Activated CD4-positive, alpha-beta T cell treated with anti-CD3 and anti-CD28 coated beads, Interleukin-2, Interleukin-4, amounts not matched to agents 100 ng/mL and 50 ng/mL, durations not matched to agents 16 hours and 8 hours (primary cell): ENCODE data around the gene TMEM95.
"Not testable (repeated sequence)": the region's sequence is repeated elsewhere in the genome, so short reads cannot be mapped to it uniquely, and the experiment has no call there.

Source experiments
- DNase-seq: peaks from one replicate; pipeline ENCODE4 v3.0.0-alpha.2; 2020; ENCODE audit warnings: low spot score

Gene TMEM95

DNA sequence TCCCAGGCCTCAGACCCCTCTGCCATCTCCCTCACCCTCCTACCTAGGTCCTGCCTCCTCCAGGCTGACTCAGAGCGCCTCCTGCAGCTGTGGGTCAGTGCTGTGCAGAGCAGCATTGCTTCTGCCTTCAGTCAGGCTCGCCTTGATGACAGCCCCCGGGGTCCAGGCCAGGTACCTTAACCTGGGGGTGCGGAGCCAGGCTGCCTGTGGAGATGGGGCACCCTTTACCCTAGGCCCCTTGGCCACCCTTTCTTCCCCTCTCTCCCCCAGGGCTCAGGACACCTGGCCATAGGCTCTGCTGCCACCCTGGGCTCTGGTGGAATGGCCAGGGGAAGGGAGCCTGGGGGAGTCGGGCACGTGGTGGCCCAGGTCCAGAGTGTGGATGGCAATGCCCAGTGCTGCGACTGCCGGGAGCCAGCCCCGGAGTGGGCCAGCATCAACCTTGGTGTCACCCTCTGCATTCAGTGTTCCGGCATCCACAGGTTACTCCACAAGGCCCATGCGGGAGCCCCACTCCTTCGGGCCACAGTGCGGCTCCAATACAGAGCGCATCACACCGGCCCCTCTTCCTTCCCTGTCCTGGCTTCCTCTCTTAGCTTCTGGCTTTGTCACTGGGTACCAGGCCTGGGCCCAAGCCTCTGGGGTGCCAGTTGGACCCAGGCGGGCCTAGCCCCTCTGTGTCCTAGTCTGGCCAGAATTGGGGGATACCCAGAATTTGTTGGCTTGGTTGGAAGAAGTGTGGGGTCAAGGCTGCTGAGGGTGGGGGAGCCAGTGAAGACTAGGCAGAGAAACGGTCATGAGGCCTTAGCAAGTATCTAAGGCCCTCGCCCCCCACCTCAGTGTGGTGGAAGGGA lies 8.0 kb upstream of the TMEM95 start:
- no peak for DNase-seq

DNA sequence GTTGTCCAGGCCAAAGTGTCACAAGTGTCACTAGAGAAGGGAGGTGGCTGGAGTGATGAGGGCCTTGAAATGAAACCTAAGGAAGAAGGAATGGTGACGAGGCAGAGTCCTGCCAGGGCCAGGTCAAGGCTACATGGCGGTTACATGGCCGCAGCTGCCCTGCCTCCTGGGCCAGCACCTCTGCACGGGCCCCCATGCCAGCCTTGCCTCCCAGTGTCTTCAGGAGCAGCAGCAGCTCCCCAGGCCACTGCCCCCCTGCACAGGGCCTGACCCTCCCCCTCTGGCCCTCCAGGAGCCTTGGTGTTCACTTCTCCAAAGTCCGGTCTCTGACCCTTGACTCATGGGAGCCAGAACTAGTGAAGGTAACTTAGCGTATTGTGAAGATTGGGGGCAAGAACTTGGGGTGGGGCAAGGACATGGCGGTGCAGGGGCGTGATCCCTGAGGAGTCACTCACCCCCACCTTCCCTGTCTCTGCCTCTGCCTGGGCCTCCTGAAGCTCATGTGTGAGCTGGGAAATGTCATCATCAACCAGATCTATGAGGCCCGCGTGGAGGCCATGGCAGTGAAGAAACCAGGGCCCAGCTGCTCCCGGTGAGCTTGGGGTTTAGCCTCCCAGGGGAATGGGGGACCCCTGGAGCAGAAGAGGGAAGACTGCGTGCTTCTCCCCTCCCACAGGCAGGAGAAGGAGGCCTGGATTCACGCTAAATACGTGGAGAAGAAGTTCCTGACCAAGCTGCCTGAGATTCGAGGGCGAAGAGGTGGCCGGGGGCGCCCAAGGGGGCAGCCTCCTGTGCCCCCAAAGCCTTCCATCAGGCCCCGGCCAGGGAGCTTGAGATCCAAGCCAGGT lies 7.1 kb upstream of the TMEM95 start:
- DNase-seq, result no peak

DNA sequence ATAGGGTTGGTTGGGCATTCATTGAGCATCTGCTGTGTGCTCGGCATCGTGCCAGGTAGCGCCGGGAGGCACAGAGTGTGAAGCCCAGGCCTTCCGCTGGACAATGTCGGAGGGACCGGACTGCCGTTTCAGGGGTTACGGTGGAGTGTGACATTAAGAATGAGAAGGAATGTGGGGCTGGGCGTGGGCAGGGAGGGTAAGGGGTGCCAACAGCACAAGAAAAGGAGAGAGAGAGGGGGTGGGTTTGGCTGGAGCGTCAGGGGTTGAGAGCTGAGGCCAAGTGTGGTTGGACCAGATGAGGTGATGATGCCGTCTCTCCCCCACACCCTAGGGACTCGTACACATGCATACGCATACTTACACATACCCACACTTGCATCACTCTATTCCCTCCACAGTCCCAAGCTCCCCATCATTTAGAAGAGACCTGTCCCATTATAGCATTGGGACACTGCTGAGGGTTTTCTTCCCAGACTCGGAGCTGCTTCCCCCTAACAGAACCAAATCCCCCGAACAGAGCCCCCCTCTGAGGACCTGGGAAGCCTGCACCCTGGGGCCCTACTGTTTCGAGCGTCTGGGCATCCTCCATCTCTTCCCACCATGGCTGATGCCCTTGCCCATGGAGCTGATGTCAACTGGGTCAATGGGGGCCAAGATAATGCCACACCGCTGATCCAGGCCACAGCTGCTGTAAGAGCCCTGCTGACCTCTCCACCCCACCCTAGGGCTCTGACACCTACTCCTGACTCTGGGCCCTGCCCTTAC lies 6.3 kb upstream of the TMEM95 start:
- DNase-seq, result no peak

DNA sequence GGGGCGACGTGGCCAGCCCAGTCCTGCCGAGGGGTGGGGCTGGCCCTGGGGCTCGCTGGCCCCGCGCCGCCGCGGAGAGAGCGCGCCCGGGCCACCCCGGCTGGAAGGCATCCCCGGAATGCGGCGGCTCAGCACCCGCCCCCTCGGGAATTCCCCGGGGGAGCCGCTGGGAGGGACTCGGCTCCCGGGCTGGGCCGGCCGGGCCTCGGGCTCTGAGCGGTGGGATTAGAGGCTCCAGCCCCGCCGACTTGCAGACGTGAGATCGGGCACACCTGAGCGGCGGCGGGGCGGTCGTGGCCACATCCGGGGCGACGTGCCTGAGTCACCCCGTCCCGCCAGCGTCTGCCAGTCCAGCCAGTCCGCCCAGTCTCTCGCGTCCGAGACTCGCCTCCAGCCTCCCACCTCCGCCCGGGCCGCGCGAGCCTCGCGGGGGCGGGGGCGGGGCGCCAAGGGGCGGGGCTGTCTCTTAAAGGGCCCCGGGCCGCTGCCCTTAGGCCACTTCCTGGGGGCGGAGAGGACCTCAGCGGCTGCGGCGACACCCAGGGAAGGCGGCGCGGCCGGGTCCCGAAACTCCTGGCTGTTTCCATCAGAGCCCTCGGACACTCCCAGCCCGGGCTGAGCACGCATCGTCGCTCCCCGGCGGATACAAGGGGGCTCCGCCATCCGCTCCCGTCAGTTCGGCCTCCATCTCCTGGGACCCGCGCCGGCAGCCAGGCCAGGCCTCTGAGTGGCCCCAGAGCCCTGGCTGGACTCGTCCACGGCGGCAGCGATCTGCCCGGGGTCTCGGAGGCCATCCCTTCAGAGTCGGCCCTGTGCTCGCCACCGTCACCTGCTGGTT lies 3.1 kb upstream of the TMEM95 start, which contains the start of gene KCTD11:
KCTD11 (plus strand) TSS at position 498 of the 838 bp plus-strand sequence.
- peak; percentile 81 for DNase-seq

DNA sequence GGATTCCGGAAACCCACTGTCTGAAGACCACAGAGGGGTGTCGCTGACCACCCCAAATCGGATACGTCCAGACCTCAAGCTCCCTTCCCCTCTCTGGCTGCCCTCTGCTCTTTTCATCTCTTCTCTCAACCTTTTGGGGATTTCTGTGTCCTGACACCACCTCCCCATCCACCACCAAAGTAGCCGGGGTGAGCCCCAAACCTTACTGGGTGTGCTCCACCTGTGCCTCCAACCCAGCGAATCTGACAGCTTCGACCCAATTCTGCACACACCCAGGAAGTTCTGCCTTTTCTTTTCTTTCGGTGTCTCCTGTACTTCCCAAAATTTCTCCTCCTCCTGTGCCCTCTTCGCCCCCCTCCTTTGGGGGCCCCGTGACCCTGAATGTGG lies 2.5 kb upstream of the TMEM95 start:
- DNase-seq, result no peak

DNA sequence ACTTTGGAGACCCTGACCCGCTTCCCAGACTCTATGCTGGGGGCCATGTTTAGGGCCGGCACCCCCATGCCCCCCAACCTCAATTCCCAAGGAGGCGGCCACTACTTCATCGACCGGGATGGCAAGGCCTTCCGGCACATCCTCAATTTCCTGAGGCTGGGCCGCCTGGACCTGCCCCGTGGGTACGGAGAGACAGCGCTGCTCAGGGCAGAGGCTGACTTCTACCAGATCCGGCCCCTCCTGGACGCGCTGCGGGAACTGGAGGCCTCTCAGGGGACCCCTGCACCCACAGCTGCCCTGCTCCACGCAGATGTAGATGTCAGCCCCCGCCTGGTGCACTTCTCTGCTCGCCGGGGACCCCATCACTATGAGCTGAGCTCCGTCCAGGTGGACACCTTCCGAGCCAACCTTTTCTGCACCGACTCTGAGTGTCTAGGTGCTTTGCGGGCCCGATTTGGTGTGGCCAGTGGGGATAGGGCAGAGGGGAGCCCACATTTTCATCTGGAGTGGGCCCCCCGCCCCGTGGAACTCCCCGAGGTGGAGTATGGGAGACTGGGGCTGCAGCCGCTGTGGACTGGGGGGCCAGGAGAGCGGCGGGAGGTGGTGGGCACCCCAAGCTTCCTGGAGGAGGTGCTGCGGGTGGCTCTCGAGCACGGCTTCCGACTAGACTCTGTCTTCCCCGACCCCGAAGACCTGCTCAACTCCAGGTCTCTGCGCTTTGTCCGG lies 1.9 kb upstream of the TMEM95 start:
- DNase-seq, result no peak

DNA sequence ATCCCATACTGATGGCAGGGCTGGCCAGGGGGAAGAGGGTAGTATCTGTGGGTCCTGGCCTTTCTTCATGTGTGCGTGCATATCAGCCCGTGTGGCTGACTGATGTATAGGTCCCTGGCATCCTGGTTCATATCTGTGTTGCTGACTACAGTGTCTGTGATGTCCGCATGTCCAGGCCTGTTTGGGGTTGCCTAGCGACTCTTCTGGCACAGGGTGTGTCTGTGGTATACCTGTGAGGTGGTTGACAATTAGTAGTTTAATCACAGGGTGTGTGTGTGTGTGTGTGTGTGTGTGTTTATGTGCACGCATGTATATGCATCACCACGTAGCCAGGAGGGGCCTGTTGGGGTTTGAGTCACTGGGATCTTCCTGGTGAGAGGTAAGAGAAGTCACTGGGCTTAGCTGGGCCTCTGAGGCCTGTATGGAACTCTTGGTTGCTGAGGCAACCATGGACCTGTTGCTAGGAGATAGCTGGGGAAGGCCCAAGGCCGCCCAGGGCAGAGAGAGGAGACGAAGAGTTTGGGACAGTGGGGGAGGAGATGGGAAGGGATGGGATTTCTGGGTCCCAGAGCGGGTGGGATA lies 603 bp upstream of the TMEM95 start:
- no peak for DNase-seq

DNA sequence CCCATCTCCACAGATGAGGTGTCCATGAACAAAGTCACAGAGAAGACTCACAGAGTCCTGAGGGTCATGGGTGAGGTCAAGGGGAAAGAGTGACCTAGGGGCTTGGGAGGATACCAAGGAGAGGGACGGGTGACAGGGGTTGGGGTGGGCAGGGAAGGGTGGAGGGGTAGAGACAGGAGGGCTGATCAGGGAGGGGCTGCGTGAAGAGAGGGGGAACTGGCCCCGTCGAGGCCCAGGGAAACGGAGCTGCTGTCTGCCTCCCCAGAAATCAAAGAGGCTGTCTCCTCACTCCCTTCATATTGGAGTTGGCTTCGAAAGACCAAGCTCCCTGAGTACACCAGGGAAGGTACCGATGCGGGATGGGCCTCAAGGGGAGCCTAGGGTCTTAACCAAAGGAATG lies 617 bp downstream of the TMEM95 start:
- DNase-seq, result no peak

DNA sequence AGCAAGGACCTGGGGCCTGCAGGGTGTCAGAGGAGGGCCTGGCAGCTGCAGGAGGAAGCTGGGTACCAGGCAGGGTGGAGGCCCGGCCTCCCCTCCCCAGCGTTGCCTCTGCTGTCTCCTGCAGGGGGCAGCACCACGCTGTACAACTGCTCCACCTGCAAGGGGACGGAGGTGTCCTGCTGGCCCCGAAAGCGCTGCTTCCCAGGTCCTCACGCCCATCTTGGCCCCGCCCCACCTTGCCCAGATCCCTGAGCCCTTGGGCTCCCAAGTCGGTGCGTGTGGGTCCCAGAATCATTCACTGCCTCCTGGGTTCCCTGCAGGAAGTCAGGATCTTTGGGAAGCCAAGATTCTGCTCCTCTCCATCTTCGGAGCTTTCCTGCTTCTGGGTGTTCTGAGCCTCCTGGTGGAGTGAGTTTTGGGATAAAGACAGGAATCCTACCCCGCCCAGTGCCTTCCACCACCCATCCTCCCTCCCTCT lies 1.2 kb downstream of the TMEM95 start:
- peak; percentile 89 for DNase-seq

DNA sequence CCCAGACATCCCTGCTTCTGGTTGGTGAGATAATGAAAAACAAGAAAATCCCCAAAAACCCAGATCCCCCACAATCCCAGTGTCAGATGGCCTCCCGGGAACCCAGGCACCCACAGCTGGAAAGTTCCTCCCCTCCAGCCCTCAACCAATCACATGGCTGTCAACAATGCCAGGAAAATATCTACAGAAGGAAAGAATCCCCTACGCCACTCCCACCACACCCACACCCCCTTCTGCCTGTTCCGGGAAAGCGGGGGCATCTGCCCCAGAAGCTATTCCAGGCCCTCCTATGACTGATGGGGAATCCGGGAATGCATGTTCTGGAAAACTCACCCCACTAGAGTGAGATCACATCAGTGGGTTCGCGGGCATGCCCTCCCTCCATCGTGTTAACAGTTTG lies 1.8 kb downstream of the TMEM95 start:
- DNase-seq, result no peak

DNA sequence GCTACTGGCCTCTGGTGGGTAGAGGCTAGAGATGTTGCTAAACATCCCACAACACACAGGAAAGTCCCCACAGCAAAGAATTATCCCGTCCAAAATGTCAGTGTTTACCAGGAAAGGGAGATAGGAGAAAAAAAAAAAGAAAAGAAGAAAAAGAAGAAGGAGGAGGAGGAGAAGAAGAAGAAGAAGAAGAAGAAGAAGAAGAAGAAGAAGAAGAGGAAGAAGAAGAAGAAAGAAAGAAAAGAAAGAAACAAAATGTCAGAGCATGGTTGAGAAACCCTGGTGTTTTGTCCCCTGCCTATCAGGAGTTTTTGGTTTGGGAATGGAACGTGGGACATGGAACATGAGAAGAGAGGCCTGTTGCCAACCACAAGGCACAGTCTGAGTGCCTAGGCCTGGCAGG lies 2.4 kb downstream of the TMEM95 start:
- no peak for DNase-seq

DNA sequence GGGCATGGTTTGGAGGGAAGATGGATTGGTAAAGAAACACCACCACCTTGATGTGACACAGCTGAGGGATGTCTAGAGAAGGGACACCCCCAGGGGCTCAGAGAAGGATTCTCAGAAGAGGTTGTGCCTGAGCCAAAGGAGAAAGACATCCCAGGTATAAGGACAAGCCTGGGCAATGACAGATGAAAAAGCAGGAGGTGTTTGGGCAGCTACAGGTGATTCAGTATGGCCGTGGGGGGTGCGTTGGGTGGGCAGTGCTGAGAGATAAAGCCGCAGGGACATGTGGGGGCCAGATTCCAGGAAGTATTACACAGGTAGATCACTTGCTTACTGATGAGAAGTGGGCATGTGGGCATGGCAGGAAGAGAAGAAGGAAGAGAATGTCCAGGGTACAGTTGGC lies 7.0 kb downstream of the TMEM95 start:
- no peak for DNase-seq

DNA sequence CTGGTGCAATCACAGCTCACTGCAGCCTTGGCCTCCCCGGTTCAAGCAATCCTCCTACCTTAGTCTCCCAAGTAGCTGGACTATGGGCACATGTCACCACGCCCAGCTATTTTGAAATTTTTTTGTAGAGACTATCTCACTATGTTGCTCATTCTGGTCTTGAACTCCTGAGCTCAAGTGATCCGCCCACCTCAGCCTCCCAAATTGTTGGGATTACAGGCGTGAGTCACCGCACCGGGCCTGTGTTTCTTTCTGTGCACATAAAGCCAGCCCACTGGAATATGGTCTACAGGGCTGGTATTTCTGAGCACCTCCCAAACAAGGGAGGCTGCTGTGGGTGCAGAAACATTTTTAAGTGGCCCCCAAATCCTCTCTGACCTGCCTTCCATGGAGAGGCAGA lies 8.4 kb downstream of the TMEM95 start:
- no peak for DNase-seq

DNA sequence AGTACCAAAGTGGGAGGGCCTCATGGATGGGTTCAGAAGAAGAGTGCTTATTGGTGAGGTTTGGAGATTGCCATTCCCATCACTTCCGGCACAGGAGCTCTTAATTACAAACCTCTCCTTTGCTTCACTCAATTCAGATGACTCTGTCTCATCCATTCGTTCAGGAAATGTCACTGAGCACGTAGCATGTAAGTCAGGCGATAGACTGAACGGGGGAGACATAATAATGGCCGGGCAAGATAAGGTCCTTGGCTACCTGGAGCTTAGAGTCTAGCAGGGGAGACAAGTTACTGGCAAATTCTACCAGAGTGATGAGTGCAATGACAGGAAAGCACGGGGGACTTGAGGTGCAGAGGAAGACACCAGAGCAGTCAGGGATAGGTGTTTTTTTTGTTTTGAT lies 11.0 kb downstream of the TMEM95 start:
- DNase-seq, result not testable (repeated sequence)

DNA sequence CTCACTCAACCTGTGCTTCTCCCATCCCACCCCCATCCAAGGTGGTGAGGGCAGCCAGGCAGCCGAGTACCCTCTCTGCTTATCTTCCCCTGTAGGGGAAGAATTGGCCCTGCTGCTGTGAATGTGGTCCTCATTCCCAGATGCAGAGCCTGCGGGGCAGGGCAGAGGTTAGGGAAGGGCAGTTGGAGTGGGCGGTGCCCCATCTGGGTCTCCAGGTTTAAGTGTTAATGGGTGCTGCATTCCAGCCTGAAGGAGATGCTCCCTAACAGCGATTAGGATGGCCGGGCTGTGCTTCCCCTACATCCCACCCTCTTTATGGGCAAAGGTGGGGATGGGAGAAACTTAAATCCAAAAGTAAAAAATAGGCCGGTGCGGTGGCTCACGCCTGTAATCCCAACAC lies 12.1 kb downstream of the TMEM95 start:
- DNase-seq, result no peak

DNA sequence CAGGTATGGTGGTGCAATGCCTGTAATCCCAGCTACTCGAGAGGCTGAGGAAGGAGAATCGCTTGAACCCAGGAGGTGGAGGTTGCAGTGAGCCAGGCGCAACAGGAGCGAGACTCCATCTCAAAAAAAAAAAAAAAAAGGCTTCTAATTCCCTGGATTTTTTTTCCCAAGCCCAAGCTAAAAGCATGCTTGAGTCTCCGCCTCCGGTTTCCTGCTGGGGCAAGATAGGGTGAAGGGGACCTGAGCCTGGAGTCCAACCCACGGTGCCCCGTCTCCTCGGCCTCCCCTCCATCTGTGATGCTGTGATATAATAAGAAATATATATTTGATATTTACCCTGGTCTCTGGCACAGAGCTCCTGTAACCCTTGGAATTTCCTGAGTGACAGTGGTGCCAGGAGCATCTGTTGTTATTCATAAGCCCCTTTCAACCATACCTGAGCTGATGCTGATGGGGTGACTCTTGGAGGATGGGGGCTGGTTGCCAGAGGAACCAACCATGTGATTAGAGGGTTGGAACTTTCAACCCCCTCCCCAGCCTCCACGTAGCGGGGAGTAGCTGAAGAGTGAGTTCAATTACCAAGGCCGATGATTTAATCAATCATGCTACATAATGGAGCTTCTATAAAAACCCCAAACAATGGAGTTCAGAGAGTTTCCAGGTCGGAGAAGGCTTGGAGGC lies 13.1 kb downstream of the TMEM95 start:
- no peak for DNase-seq

DNA sequence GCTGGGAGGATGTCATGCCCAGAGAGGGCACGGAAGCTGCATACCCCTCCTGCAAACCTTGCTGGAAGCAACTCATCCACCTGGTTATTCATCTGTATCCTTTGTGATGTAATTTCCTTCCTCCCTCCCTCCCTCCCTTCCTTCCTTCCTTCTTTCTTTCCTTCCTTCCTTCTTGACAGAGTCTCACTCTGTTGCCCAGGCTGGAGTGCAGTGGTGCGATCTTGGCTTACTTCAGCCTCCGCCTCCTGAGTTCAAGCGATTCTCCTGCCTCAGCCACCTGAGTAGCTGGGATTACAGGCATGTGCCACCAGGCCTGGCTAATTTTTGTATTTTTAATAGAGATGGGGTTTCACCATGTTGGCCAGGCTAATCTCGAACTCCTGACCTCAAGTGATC lies 13.6 kb downstream of the TMEM95 start:
- not testable (repeated sequence) for DNase-seq

DNA sequence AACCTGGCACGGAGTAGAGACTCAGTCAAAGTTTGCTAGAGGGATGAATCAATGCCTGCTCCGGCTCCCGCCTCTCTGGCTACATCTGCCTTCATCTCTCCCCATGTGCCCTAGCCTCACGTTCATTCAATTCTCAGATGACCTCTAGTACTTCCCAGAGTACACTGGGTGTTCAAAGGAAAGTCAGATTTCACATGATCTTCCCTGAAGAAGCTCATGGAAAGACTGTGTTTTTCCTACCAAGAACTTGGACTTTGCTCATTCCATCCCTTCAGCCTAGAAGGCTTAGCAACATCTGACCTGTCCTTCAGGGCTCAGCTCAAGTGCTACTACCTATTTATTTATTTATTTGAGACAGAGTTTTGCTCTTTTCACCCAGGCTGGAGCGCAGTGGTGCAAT lies 14.9 kb downstream of the TMEM95 start:
- no peak for DNase-seq

DNA sequence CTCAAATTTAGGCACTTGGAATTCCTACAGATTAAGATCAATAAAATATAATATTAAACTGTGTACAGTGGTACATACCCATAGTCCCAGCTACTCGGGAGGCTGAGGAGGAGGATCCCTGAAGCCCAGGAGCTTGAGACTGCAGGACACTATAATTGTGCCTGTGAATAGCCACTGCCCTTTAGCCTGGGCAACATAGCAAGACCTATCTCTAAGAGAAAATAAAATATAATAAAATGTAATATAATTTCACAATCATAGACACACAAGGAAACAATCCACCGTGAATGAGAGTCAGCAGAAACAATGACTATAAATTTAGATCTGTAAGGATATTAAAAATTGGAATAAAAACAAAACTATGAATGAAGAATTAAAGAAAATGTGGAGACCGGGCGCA lies 15.9 kb downstream of the TMEM95 start:
- no peak for DNase-seq

DNA sequence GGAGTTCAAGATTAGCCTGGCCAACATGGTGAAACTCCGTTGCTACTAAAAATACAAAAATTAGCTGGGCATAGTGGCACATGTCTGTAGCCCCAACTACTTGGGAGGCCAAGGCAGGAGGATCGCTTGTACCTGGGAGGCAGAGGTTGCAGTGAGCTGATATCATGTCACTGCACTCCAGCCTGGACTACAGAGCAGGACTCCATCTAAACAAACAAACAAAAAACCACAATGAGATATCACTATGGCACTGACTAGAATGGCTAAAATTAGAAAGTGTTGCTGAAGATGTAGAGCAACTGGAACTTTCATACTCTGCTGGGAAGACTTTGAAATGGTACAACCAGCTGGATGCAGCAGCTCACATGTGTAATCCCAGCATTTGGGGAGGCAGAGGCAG lies 19.4 kb downstream of the TMEM95 start:
- no peak for DNase-seq
